ENCODE data around the gene MPDZ. TPM values are rescaled to one million over a fixed set of nuclear protein-coding genes. Genes with fewer than 3 reads are reported as not detected.

The MPDZ gene
- total RNA-seq, 4 donors from 2014 or later: 17.9 to 29.6 (median 23.5) TPM

- ATAC-seq: no peak
- H3K4me1 ChIP-seq: peaks cover 25 to 34% of the 10 kb centered on the region in 2 donors
- no peaks in the 10 kb centered on the region for H3K27me3 ChIP-seq
- no peaks in the 10 kb centered on the region for H3K9me3 ChIP-seq
- DNase-seq: no peak
- no peak overlapping the region for H3K4me3 ChIP-seq
- H3K36me3 ChIP-seq: no peaks in the 10 kb centered on the region
- intact Hi-C loops (cut with DNase I; ENCODE audit: low total_unique reads) (no loop called here), in situ Hi-C loops (cut with MboI; ENCODE audit: low sequenced_read_pairs in 4 of 4) (no loop called here)
- TF ChIP-seq POLR2A (IDR thresholded peaks at IDR 0.05) (no peak), CTCF (IDR thresholded peaks at IDR 0.05 in 4 of 5, conservative IDR thresholded peaks at IDR 0.05 in 1 of 5) (no peak)
- no peak overlapping the region for H3K27ac ChIP-seq
Observed at GRCh38 chr9:13263511-13263910, 16.0 kb downstream of the MPDZ start.

GRCh38 chr9:13252852-13253251 is 26.6 kb downstream of the MPDZ start:
- Histone ChIP-seq H3K27me3 (no peaks in the 10 kb centered on the region), H3K27ac (no peak overlapping the region), H3K4me3 (no peak overlapping the region), H3K4me1 (peaks cover 5 to 15% of the 10 kb centered on the region in 2 donors), H3K36me3 (peaks cover 0 to under 1% of the 10 kb centered on the region in 2 donors), H3K9me3 (no peaks in the 10 kb centered on the region)
- intact Hi-C loops (cut with DNase I; ENCODE audit: low total_unique reads) (no loop called here), in situ Hi-C loops (cut with MboI; ENCODE audit: low sequenced_read_pairs in 4 of 4) (no loop called here)
- DNase-seq (no peak), ATAC-seq (no peak)
- no peak for TF ChIP-seq CTCF (IDR thresholded peaks at IDR 0.05 in 4 of 5, conservative IDR thresholded peaks at IDR 0.05 in 1 of 5)
- TF ChIP-seq POLR2A (IDR thresholded peaks at IDR 0.05): no peak

GRCh38 chr9:13244181-13244580 is 35.3 kb downstream of the MPDZ start:
- in situ Hi-C loops (cut with MboI; ENCODE audit: low sequenced_read_pairs in 4 of 4): no loop called here
- H3K4me1 ChIP-seq: no peaks in the 10 kb centered on the region
- H3K27me3 ChIP-seq: no peaks in the 10 kb centered on the region
- intact Hi-C loops (cut with DNase I; ENCODE audit: low total_unique reads): no loop called here
- H3K9me3 ChIP-seq: no peaks in the 10 kb centered on the region
- DNase-seq (no peak), ATAC-seq (no peak)
- H3K36me3 ChIP-seq: peaks cover 0 to 10% of the 10 kb centered on the region in 2 donors
- no peak for TF ChIP-seq POLR2A (IDR thresholded peaks at IDR 0.05)
- TF ChIP-seq CTCF (IDR thresholded peaks at IDR 0.05 in 4 of 5, conservative IDR thresholded peaks at IDR 0.05 in 1 of 5): no peak
- no peak overlapping the region for H3K27ac ChIP-seq
- H3K4me3 ChIP-seq: no peak overlapping the region

GRCh38 chr9:13241283-13241682 is 38.2 kb downstream of the MPDZ start:
- no peak for TF ChIP-seq CTCF (IDR thresholded peaks at IDR 0.05 in 4 of 5, conservative IDR thresholded peaks at IDR 0.05 in 1 of 5)
- no peak for TF ChIP-seq POLR2A (IDR thresholded peaks at IDR 0.05)
- Histone ChIP-seq H3K4me3 (no peak overlapping the region), H3K4me1 (no peaks in the 10 kb centered on the region), H3K27ac (no peak overlapping the region), H3K9me3 (no peaks in the 10 kb centered on the region), H3K36me3 (no peaks in the 10 kb centered on the region), H3K27me3 (no peaks in the 10 kb centered on the region)
- intact Hi-C loops (cut with DNase I; ENCODE audit: low total_unique reads): no loop called here
- in situ Hi-C loops (cut with MboI; ENCODE audit: low sequenced_read_pairs in 4 of 4): no loop called here
- no peak for DNase-seq
- no peak for ATAC-seq

GRCh38 chr9:13239660-13240059 is 39.8 kb downstream of the MPDZ start:
- intact Hi-C loops (cut with DNase I; ENCODE audit: low total_unique reads): no loop called here
- no peak for ATAC-seq
- TF ChIP-seq CTCF (IDR thresholded peaks at IDR 0.05 in 4 of 5, conservative IDR thresholded peaks at IDR 0.05 in 1 of 5): no peak
- no peak for TF ChIP-seq POLR2A (IDR thresholded peaks at IDR 0.05)

More at GRCh38 chr9:13239660-13240059, 39.8 kb downstream of the MPDZ start:
- Histone ChIP-seq H3K4me3 (no peak overlapping the region), H3K27ac (no peak overlapping the region), H3K9me3 (no peaks in the 10 kb centered on the region), H3K36me3 (no peaks in the 10 kb centered on the region), H3K4me1 (no peaks in the 10 kb centered on the region), H3K27me3 (no peaks in the 10 kb centered on the region)
- in situ Hi-C loops (cut with MboI; ENCODE audit: low sequenced_read_pairs in 4 of 4): no loop called here
- no peak for DNase-seq

Data from gastrocnemius medialis (tissue), 4 donors.